ENCODE measurements around the gene PRIM2. TPM values are rescaled to one million over a fixed set of nuclear protein-coding genes. Genes with fewer than 3 reads are reported as not detected.
"Not testable (repeated sequence)": the region's sequence is repeated elsewhere in the genome, so short reads cannot be mapped to it uniquely, and the experiment has no call there.

PRIM2 gene
- total RNA-seq, 2 donors from 2014 or later: 13.5 to 16.6 TPM

GRCh38 chr6:57445790-57446468, 128.5 kb downstream of the PRIM2 start:
- not testable (repeated sequence) for H3K4me3 Mint-ChIP-seq; H3K4me1 Mint-ChIP-seq; H3K27me3 Mint-ChIP-seq; H3K9me3 ChIP-seq (ENCODE audit: control insufficient read depth, low read length, poor library complexity, severe bottlenecking); ATAC-seq; DNase-seq; H3K36me3 Mint-ChIP-seq (ENCODE audit: low read depth); H3K27ac Mint-ChIP-seq

DNA sequence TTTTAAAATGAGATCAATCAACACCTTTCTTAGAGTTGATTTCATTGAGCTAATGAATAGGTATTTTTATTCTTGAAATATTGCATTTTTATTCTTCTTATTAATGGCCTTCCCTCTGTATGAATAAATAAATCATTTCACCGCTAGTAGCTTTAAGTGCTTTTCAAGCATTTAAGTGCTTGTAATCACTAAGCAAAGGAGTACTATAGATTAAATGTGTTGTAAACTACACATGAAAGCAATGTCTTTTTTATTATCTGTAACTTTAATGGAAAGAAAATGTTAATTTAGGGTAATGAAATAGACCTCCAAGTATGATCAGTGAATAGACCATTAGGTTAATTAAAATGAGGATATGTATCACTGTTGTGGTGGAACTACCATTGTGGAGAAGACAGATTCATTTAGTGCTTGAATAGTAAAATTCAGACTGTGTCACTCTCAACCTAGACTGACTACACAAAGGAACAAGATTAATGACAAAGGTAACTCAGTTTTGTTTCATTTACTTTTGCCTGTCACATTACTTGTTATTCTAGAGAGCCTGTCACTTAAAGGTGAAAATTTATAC, 132.2 kb downstream of the PRIM2 start:
- H3K4me3 Mint-ChIP-seq; H3K27me3 Mint-ChIP-seq; DNase-seq; H3K4me1 Mint-ChIP-seq; H3K27ac Mint-ChIP-seq; H3K36me3 Mint-ChIP-seq (ENCODE audit: low read depth); ATAC-seq; H3K9me3 ChIP-seq (ENCODE audit: control insufficient read depth, low read length, poor library complexity, severe bottlenecking): not testable (repeated sequence)

DNA sequence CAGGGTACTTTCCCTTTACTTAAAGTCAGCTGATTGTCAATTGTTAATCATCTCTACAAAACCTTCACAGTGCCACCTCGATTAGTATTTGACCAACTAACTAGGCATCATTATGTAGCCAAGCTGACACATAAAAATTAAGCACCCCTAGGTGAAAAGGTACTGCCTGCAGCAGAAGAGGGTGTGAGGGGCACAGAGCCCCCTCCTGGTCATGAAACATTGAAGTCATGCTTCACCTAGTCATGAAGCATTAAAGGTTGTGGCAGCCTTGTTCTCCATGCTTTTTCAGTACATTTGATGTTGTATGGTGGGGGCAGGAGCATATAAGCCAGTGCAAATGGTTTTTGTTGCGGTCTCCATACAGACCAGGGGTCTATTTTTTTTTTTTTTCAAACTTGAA, 142.4 kb downstream of the PRIM2 start:
- ATAC-seq; H3K4me1 Mint-ChIP-seq; H3K27me3 Mint-ChIP-seq; H3K36me3 Mint-ChIP-seq (ENCODE audit: low read depth); H3K4me3 Mint-ChIP-seq; H3K9me3 ChIP-seq (ENCODE audit: control insufficient read depth, low read length, poor library complexity, severe bottlenecking); H3K27ac Mint-ChIP-seq; DNase-seq: not testable (repeated sequence)

DNA sequence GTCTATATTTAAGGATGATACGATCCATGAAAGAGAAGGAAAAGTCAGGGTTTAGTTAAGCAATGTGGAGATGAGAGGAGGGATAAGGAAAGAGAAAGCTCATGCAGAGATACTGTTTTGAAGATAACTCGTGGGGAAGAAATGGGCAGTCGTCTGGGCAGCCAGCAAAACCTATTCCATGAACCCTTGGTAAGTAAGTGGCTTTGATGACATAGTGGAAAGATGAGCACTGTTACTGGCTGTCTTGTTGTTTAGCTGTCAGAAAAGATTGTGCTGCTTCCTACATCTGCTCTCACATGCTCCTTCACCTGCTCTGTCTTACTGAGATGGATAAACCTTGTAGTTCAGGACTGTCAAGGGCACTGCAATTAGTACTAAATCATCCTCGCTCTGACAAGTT, 143.6 kb downstream of the PRIM2 start:
- H3K36me3 Mint-ChIP-seq (ENCODE audit: low read depth); H3K9me3 ChIP-seq (ENCODE audit: control insufficient read depth, low read length, poor library complexity, severe bottlenecking); DNase-seq; H3K4me3 Mint-ChIP-seq; ATAC-seq; H3K27ac Mint-ChIP-seq; H3K4me1 Mint-ChIP-seq; H3K27me3 Mint-ChIP-seq: not testable (repeated sequence)

DNA sequence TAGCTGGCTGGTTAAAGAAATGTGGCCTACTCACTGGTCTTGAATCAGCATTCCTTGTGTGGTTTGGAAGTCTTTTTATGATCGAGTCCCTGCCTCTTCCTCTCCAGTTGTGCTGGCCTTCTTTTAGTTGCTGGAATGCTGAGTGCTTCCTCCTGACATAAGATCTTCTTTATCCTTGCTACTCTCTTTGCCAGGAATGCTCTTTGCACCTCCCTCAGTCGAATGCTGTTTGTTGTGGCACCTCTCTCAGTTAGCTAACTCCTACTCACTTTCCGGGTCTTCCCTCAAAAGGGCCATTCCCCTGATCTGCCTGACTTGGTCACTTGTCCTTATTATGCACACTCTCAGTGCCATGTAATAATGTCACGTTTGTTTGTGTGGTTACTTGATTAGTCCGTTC, 146.4 kb downstream of the PRIM2 start:
- not testable (repeated sequence) for H3K9me3 ChIP-seq (ENCODE audit: control insufficient read depth, low read length, poor library complexity, severe bottlenecking); DNase-seq; H3K27ac Mint-ChIP-seq; H3K27me3 Mint-ChIP-seq; H3K36me3 Mint-ChIP-seq (ENCODE audit: low read depth); H3K4me3 Mint-ChIP-seq; ATAC-seq; H3K4me1 Mint-ChIP-seq

DNA sequence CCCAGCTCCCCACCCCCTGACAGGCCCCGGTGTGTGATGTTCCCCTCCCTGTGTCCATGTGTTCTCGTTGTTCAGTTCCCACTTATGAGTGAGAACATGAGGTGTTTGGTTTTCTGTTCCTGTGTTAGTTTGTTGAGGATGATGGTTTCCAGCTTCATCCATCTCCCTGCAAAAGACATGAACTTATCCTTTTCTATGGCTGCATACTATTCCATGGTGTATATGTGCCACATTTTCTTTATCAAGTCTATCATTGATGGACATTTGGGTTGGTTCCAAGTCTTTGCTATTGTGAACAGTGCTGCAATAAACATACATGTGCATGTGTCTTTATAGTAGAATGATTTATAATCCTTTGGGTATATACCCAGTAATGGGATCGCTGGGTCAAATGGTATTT, 148.5 kb downstream of the PRIM2 start:
- not testable (repeated sequence) for H3K27ac Mint-ChIP-seq; H3K9me3 ChIP-seq (ENCODE audit: control insufficient read depth, low read length, poor library complexity, severe bottlenecking); DNase-seq; H3K4me1 Mint-ChIP-seq; H3K4me3 Mint-ChIP-seq; H3K27me3 Mint-ChIP-seq; ATAC-seq; H3K36me3 Mint-ChIP-seq (ENCODE audit: low read depth)

DNA sequence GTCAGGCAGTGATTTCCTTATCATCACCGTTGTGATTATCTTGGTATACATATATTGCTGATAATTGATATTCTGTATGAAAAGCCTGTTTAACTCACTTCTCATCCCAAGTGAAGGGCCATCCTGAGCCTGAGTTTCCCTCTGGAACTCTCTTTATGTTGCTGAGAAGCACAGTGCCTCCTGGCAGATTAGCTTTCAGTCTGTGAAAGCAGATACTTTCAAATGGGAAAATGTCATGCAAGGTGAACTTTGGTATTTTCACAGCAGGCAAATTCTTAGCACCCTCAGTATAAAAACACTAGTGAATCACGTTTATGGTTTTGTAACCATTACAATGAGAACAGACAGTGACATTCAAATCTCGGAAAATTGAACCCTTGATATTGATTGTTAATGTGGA, 151.6 kb downstream of the PRIM2 start:
- ATAC-seq (no peak), DNase-seq (no peak)
- no peaks in the 10 kb centered on the region for H3K9me3 ChIP-seq (ENCODE audit: control insufficient read depth, low read length, poor library complexity, severe bottlenecking)
- Mint-ChIP-seq H3K4me1 (no peaks in the 10 kb centered on the region), H3K36me3 (ENCODE audit: low read depth) (no peaks in the 10 kb centered on the region), H3K27ac (no peak overlapping the region), H3K4me3 (no peak overlapping the region), H3K27me3 (no peaks in the 10 kb centered on the region)

- not testable (repeated sequence) for H3K4me3 Mint-ChIP-seq; H3K27me3 Mint-ChIP-seq; ATAC-seq; H3K4me1 Mint-ChIP-seq; H3K27ac Mint-ChIP-seq; H3K9me3 ChIP-seq (ENCODE audit: control insufficient read depth, low read length, poor library complexity, severe bottlenecking); DNase-seq; H3K36me3 Mint-ChIP-seq (ENCODE audit: low read depth)
Measured at GRCh38 chr6:57470148-57470547, 152.7 kb downstream of the PRIM2 start.

- not testable (repeated sequence) for H3K27me3 Mint-ChIP-seq; ATAC-seq; H3K36me3 Mint-ChIP-seq (ENCODE audit: low read depth); H3K4me1 Mint-ChIP-seq; DNase-seq; H3K9me3 ChIP-seq (ENCODE audit: control insufficient read depth, low read length, poor library complexity, severe bottlenecking); H3K4me3 Mint-ChIP-seq; H3K27ac Mint-ChIP-seq
Measured at GRCh38 chr6:57471314-57471864, 154.0 kb downstream of the PRIM2 start.

DNA sequence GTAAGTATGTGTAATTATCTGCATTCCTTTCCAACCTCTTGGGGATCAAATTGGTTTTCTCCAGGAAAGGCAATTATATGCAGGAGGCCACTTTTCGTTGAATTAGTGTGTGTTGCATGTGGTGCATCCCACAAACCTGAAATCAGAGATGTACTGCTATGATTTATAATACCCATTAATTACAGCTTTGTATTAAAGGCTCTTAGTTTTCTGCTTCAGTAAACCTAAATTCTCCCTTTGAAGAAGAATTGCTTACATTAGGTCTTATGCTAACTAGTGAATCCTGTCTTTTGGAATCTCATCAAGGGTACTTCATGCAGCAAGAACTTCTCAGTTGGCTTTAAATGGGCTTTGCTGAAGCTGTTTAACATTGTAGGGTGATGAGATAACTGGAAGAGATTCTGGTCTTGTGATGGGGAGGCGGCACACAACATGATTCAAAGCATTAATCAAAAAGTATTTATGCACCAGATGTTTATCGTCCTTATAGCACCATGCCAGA, 155.5 kb downstream of the PRIM2 start:
- H3K9me3 ChIP-seq (ENCODE audit: control insufficient read depth, low read length, poor library complexity, severe bottlenecking); H3K4me3 Mint-ChIP-seq; H3K27ac Mint-ChIP-seq; ATAC-seq; H3K36me3 Mint-ChIP-seq (ENCODE audit: low read depth); H3K27me3 Mint-ChIP-seq; H3K4me1 Mint-ChIP-seq; DNase-seq: not testable (repeated sequence)

- H3K4me3 Mint-ChIP-seq; DNase-seq; H3K27me3 Mint-ChIP-seq; H3K4me1 Mint-ChIP-seq; H3K27ac Mint-ChIP-seq; H3K9me3 ChIP-seq (ENCODE audit: control insufficient read depth, low read length, poor library complexity, severe bottlenecking); ATAC-seq; H3K36me3 Mint-ChIP-seq (ENCODE audit: low read depth): not testable (repeated sequence)
Measured at GRCh38 chr6:57474862-57475475, 157.5 kb downstream of the PRIM2 start.

GRCh38 chr6:57475656-57476055, 158.2 kb downstream of the PRIM2 start:
- H3K27ac Mint-ChIP-seq; H3K36me3 Mint-ChIP-seq (ENCODE audit: low read depth); ATAC-seq; H3K4me1 Mint-ChIP-seq; H3K9me3 ChIP-seq (ENCODE audit: control insufficient read depth, low read length, poor library complexity, severe bottlenecking); H3K4me3 Mint-ChIP-seq; DNase-seq; H3K27me3 Mint-ChIP-seq: not testable (repeated sequence)

DNA sequence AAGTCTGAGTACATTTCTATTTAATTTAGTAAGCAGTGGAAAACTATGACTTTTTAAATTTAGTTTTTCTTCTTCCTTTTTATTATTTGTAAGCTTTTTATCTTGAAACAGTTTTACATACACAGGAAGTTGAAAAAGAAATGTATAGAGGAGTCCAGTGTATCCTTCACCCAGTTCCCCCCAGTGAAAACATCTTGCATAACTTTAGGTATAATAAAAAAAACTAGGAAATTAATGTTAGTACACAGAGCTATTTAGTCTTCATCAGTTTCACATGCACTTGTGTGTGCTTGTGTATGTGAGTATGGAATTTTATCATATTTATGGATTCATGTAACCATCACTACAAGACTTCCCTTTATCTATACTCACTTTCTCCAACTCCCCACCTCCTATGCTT, 162.8 kb downstream of the PRIM2 start:
- H3K9me3 ChIP-seq (ENCODE audit: control insufficient read depth, low read length, poor library complexity, severe bottlenecking); H3K27ac Mint-ChIP-seq; H3K4me3 Mint-ChIP-seq; H3K27me3 Mint-ChIP-seq; H3K4me1 Mint-ChIP-seq; ATAC-seq; DNase-seq; H3K36me3 Mint-ChIP-seq (ENCODE audit: low read depth): not testable (repeated sequence)

Measured in T-helper 17 cell (primary cell).